Upper lobe of left lung (tissue), 4 donors: ENCODE results near the gene EHMT1.

Source experiments
- CTCF ChIP-seq, 6 experiments: fragments of 450-650 bp in 4 of 6; fragments of 200-600 bp in 2 of 6; sonication (generic) in 2 of 6; IDR thresholded peaks; one replicate each; pipeline ENCODE4 v1.5.1; 2016 to 2019; ENCODE audit warnings: antibody characterized with exemption in 6 of 6
- EP300 ChIP-seq, 4 donors: sonication (generic); formaldehyde crosslinking; IDR thresholded peaks; one replicate each; pipeline ENCODE4 v1.5.1; 2017; ENCODE audit warnings: antibody characterized with exemption in 4 of 4, control low read depth in 2 of 4
- POLR2A ChIP-seq, 4 donors: fragments of 450-650 bp; IDR thresholded peaks; one replicate each; pipeline ENCODE4 v1.5.1; 2016 to 2017; ENCODE audit warnings: antibody characterized with exemption in 4 of 4, mild to moderate bottlenecking in 2 of 4
- POLR2AphosphoS5 ChIP-seq, 2 donors: sonication (generic); formaldehyde crosslinking; IDR thresholded peaks; one replicate each; pipeline ENCODE4 v1.5.1; 2017; ENCODE audit warnings: antibody characterized with exemption in 2 of 2

DNA sequence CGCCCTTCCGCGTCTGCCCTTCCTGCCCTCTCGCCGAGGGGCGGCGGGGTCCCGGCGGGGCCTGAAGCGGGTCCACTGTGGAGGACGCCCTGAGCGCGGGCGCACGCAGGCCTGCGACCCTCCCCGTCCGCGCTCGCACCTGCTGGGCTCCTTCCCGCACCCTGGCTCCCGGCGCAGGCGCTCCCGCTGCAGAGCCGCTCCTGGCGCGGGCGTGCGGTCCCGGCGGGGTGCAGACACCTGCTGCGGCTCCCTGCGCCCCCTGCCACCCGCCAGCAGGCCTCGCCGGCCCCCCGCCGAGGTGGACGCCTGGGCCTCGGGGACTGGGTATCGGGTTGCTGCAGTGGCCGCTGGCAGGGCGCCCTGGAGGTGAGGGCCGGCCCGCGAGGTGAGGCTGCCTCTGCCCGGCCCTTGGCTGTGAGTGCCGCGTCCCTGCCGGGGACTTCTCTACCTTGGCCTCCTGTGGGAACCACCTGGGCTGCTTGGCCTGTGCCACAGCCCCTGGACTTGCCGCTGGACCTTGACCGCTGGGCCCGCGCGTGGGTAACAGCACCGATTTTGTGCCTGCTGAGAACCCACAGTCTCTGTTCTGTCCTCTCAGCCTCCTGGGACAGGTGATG lies 12.7 kb upstream of the EHMT1 start:
- TF ChIP-seq CTCF (IDR thresholded peaks at IDR 0.05) (no peak), POLR2A (IDR thresholded peaks at IDR 0.05) (no peak), POLR2AphosphoS5 (IDR thresholded peaks at IDR 0.05) (no peak), EP300 (IDR thresholded peaks at IDR 0.05) (no peak)
